Measurements from ENCODE around the gene PLA2G2C.

DNA sequence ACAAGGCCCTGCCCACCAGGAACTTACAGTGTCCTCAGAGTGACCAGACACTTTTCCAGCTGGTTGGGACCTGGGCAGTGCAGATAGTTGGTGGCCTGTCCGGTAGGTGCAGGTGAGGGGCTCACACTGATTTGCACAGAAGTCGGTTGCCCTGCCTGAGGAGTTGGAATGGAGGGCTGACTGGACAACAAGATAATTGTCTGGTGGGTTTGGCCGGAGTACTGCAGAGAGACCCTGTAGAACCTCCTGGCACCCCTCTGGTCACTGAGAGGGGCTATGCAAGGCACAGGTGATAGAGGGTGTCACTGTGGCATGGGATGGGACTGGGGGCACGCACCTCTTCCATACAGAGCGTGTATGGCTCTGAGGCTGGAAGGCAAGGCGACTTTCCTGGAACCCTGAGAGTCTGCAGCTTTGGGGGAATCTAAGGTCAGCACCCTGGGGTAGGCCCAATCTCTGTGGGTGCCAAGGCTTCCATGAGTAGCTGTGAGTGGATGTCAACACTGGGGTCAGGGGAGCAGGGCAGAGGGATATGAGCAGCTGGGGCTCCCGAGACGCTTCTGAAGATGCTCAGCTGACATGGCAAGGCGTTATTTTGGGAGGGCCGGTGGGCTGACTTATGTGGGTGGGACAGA is 59.4 kb downstream of the PLA2G2C start:
- TF ChIP-seq, protein P1, sequence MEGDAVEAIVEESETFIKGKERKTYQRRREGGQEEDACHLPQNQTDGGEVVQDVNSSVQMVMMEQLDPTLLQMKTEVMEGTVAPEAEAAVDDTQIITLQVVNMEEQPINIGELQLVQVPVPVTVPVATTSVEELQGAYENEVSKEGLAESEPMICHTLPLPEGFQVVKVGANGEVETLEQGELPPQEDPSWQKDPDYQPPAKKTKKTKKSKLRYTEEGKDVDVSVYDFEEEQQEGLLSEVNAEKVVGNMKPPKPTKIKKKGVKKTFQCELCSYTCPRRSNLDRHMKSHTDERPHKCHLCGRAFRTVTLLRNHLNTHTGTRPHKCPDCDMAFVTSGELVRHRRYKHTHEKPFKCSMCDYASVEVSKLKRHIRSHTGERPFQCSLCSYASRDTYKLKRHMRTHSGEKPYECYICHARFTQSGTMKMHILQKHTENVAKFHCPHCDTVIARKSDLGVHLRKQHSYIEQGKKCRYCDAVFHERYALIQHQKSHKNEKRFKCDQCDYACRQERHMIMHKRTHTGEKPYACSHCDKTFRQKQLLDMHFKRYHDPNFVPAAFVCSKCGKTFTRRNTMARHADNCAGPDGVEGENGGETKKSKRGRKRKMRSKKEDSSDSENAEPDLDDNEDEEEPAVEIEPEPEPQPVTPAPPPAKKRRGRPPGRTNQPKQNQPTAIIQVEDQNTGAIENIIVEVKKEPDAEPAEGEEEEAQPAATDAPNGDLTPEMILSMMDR (IDR thresholded peaks at IDR 0.05; ENCODE audit: low read length) = no peak
- no peak for TF ChIP-seq EZH2 (IDR thresholded peaks at IDR 0.05; ENCODE audit: borderline replicate concordance, low read length)
